Measurements from ENCODE around the gene NOP56. TPM values are rescaled to one million over a fixed set of nuclear protein-coding genes. Genes with fewer than 3 reads are reported as not detected.
A peak's percentile ranks its signal among the peaks of the same experiment; 100 is the strongest.
"Not testable (repeated sequence)": the region's sequence is repeated elsewhere in the genome, so short reads cannot be mapped to it uniquely, and the experiment has no call there.

Gene NOP56
- total RNA-seq, 1 donor from 2014 or later, result 517 TPM

GRCh38 chr20:2672446-2672845, 20.0 kb downstream of the NOP56 start:
- no peaks in the 10 kb centered on the region for H3K36me3 Mint-ChIP-seq (ENCODE audit: low read depth)
- H3K27ac Mint-ChIP-seq (ENCODE audit: unreplicated experiment), result no peak overlapping the region
- H3K27me3 Mint-ChIP-seq (ENCODE audit: low read depth), result peaks cover 69% of the 10 kb centered on the region

GRCh38 chr20:2673453-2673852, 21.0 kb downstream of the NOP56 start:
- Mint-ChIP-seq H3K27me3 (ENCODE audit: low read depth) (peaks cover 67% of the 10 kb centered on the region), H3K36me3 (ENCODE audit: low read depth) (no peaks in the 10 kb centered on the region), H3K4me3 (no peak overlapping the region), H3K9me3 (no peaks in the 10 kb centered on the region), H3K27ac (ENCODE audit: unreplicated experiment) (no peak overlapping the region), H3K4me1 (no peaks in the 10 kb centered on the region)
- no peak for DNase-seq (ENCODE audit: low read depth, low spot score)
- TF ChIP-seq CTCF (conservative IDR thresholded peaks at IDR 0.05), result no peak

More at GRCh38 chr20:2672446-2672845, 20.0 kb downstream of the NOP56 start:
- no peaks in the 10 kb centered on the region for H3K9me3 Mint-ChIP-seq
- no peaks in the 10 kb centered on the region for H3K4me1 Mint-ChIP-seq
- DNase-seq (ENCODE audit: low read depth, low spot score), result no peak
- no peak overlapping the region for H3K4me3 Mint-ChIP-seq
- TF ChIP-seq CTCF (conservative IDR thresholded peaks at IDR 0.05), result no peak

DNA sequence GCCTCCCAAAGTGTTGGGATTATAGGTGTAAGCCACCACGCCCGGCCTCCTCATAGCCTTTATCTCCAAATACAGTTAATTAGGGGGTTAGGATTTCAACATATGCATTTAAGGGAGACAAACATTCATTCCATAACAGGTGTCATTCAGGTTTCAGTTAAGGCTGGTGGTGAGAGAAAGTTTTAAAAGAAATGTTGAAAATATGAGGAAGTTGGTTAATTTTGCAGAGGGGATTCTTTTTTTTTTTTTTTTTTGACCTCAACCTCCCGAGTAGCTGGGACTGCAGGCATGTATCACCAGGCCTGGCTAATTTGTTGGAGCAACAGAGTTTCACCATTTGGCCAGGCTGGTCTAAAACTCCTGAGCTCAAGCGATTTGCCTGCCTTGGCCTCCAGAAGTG, 27.6 kb downstream of the NOP56 start:
- Mint-ChIP-seq H3K27ac (ENCODE audit: unreplicated experiment) (no peak overlapping the region), H3K27me3 (ENCODE audit: low read depth) (peaks cover 74% of the 10 kb centered on the region), H3K4me3 (no peak overlapping the region), H3K36me3 (ENCODE audit: low read depth) (no peaks in the 10 kb centered on the region), H3K9me3 (no peaks in the 10 kb centered on the region), H3K4me1 (no peaks in the 10 kb centered on the region)
- TF ChIP-seq CTCF (conservative IDR thresholded peaks at IDR 0.05), result no peak
- no peak for DNase-seq (ENCODE audit: low read depth, low spot score)

DNA sequence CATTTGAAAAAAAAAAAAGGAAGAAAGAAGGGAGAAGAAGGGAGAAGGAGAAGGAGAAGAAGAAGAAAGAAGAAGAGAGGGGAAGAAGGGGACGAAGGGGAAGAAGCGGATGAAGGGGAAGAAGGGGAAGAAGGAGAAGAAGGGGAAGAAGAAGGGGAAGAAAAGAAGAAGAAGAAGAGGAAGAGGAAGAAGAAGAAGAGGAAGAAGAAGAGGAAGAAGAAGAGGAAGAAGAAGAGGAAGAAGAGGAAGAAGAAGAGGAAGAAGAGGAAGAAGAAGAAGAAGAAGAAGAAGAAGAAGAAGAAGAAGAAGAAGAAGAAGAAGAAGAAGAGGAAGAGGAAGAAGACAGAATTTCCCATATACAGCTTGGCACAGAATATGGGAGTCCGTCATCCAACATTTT, 29.6 kb downstream of the NOP56 start:
- not testable (repeated sequence) for H3K27ac Mint-ChIP-seq (ENCODE audit: unreplicated experiment); DNase-seq (ENCODE audit: low read depth, low spot score); H3K4me1 Mint-ChIP-seq; H3K9me3 Mint-ChIP-seq; H3K36me3 Mint-ChIP-seq (ENCODE audit: low read depth); H3K4me3 Mint-ChIP-seq
- H3K27me3 Mint-ChIP-seq (ENCODE audit: low read depth), result peaks cover 88% of the 10 kb centered on the region

DNA sequence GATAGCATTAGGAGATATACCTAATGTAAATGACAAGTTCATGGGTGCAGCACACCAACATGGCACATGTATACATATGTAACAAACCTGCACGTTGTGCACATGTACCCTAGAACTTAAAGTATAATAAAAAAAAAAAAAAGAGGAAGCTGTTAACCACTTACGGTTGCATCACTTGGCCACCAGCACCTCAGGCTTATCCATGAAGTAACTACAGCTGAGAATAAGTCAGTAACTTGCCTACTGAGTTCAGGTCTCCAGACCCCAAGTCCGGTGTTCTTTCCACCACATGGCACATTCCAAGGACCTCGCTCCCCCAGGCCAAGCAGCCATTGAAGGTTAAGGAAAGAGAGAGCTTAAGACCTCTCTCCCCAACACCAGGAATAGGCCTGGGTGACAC, 32.4 kb downstream of the NOP56 start:
- peaks cover 12% of the 10 kb centered on the region for H3K4me1 Mint-ChIP-seq
- not testable (repeated sequence) for DNase-seq (ENCODE audit: low read depth, low spot score); H3K36me3 Mint-ChIP-seq (ENCODE audit: low read depth); H3K9me3 Mint-ChIP-seq; H3K4me3 Mint-ChIP-seq; H3K27ac Mint-ChIP-seq (ENCODE audit: unreplicated experiment)
- H3K27me3 Mint-ChIP-seq (ENCODE audit: low read depth), result peaks cover 92% of the 10 kb centered on the region

DNA sequence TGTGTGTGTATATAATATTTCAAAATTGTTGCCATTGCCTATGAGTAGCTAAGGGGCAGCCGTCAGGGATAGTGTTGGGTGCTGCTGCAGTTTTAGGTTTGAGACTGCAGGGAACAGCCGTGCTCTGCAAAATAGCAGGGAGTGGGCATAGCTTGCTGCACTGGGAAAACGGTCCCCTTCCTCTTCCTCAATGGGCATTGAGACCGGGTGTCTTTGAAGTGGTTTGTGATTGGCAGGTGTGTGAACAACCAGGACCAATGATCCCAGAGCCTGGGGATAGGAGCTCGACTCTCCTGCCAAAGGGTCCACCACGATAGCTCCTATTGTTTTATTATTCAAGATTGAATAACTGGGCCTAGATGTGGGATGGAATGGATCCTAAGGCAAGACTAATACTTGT, 35.1 kb downstream of the NOP56 start:
- peaks cover 2% of the 10 kb centered on the region for H3K36me3 Mint-ChIP-seq (ENCODE audit: low read depth)
- H3K27me3 Mint-ChIP-seq (ENCODE audit: low read depth), result peaks cover 93% of the 10 kb centered on the region
- H3K27ac Mint-ChIP-seq (ENCODE audit: unreplicated experiment), result no peak overlapping the region
- H3K4me1 Mint-ChIP-seq, result peaks cover 25% of the 10 kb centered on the region
- TF ChIP-seq CTCF (conservative IDR thresholded peaks at IDR 0.05), result no peak
- peak overlapping the region; percentile 42 for H3K4me3 Mint-ChIP-seq
- no peaks in the 10 kb centered on the region for H3K9me3 Mint-ChIP-seq
- no peak for DNase-seq (ENCODE audit: low read depth, low spot score)

Data from neural crest cell (in vitro differentiated cells).